Stimulated activated CD8-positive, alpha-beta memory T cell treated with anti-CD3 and anti-CD28 coated beads, Interleukin-12 subunit alpha, Interleukin-12 subunit beta, amount 100 ng/mL, for 4 hours (primary cell): ENCODE data around the gene ATRN.

ENCODE experiments used
- DNase-seq: peaks from one replicate; pipeline ENCODE4 v3.0.0-alpha.2; 2020; ENCODE audit warnings: low read depth

Gene ATRN

GRCh38 chr20:3697588-3698305, 226.9 kb downstream of the ATRN start:
- no peak for DNase-seq

GRCh38 chr20:3698591-3699001, 227.8 kb downstream of the ATRN start:
- DNase-seq: no peak

GRCh38 chr20:3699037-3699436, 228.2 kb downstream of the ATRN start:
- DNase-seq: no peak
